ENCODE results near the gene CELA3A.
A peak's percentile ranks its signal among the peaks of the same experiment; 100 is the strongest.

Gene CELA3A

DNA sequence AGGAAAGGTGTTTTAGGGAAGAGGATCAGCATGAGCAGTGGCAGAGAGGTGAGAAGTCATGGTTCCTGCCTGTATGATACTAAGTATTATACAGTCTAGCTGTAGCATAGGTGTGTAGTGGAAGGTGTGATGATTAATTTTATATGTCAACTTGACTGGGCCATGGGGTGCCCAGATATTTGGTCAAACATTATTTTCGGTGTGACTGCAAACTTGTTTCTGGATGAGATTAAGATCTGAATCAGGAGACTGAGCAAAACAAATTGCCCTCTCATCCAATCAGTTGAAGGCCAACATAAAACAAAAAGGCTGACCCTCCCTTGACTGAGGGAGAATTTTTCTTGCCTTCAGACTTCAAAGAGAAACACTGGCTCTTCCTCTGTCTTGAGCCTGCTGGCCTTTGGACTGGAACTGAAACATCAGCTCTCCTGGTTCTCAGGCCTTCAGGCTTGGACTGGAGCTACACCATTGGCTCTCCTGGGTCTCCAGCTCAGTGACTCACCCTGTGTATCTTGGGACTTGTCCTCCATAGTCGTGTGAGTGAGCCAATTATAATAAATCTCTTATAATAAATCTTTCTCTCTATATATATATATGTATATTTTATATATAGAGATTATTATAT is 44.3 kb downstream of the CELA3A start:
- TF ChIP-seq, protein P1, sequence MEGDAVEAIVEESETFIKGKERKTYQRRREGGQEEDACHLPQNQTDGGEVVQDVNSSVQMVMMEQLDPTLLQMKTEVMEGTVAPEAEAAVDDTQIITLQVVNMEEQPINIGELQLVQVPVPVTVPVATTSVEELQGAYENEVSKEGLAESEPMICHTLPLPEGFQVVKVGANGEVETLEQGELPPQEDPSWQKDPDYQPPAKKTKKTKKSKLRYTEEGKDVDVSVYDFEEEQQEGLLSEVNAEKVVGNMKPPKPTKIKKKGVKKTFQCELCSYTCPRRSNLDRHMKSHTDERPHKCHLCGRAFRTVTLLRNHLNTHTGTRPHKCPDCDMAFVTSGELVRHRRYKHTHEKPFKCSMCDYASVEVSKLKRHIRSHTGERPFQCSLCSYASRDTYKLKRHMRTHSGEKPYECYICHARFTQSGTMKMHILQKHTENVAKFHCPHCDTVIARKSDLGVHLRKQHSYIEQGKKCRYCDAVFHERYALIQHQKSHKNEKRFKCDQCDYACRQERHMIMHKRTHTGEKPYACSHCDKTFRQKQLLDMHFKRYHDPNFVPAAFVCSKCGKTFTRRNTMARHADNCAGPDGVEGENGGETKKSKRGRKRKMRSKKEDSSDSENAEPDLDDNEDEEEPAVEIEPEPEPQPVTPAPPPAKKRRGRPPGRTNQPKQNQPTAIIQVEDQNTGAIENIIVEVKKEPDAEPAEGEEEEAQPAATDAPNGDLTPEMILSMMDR (IDR thresholded peaks at IDR 0.05; ENCODE audit: insufficient read depth, low read depth, low read length, missing control alignments), result no peak
- no peak overlapping the region for H3K4me3 ChIP-seq (ENCODE audit: low read length)
- DNase-seq (ENCODE audit: low read depth), result no peak

GRCh38 chr1:22048351-22049192 is 47.1 kb downstream of the CELA3A start:
- TF ChIP-seq, protein P1 (IDR thresholded peaks at IDR 0.05; ENCODE audit: insufficient read depth, low read depth, low read length, missing control alignments), result no peak
- H3K4me3 ChIP-seq (ENCODE audit: low read length), result no peak overlapping the region
- peak; percentile 86 for DNase-seq (ENCODE audit: low read depth)

GRCh38 chr1:22050330-22050729 is 48.9 kb downstream of the CELA3A start:
- no peak for DNase-seq (ENCODE audit: low read depth)
- no peak overlapping the region for H3K4me3 ChIP-seq (ENCODE audit: low read length)
- TF ChIP-seq, protein P1 (IDR thresholded peaks at IDR 0.05; ENCODE audit: insufficient read depth, low read depth, low read length, missing control alignments), result no peak

GRCh38 chr1:22051607-22052114 is 50.2 kb downstream of the CELA3A start:
- no peak overlapping the region for H3K4me3 ChIP-seq (ENCODE audit: low read length)
- TF ChIP-seq, protein P1 (IDR thresholded peaks at IDR 0.05; ENCODE audit: insufficient read depth, low read depth, low read length, missing control alignments), result no peak
- no peak for DNase-seq (ENCODE audit: low read depth)

- TF ChIP-seq, protein P1 (IDR thresholded peaks at IDR 0.05; ENCODE audit: insufficient read depth, low read depth, low read length, missing control alignments), result no peak
- peak within 1 kb of the TSS; percentile 94 for H3K4me3 ChIP-seq (ENCODE audit: low read length)
- peak; percentile 97 for DNase-seq (ENCODE audit: low read depth)
Measured at GRCh38 chr1:22052115-22053016, 50.9 kb downstream of the CELA3A start, which contains the start of gene CDC42. TSS of gene CDC42 (plus strand) at chr1:22052709. CDS start at chr1:22078479, 25,770 bp downstream.

DNA sequence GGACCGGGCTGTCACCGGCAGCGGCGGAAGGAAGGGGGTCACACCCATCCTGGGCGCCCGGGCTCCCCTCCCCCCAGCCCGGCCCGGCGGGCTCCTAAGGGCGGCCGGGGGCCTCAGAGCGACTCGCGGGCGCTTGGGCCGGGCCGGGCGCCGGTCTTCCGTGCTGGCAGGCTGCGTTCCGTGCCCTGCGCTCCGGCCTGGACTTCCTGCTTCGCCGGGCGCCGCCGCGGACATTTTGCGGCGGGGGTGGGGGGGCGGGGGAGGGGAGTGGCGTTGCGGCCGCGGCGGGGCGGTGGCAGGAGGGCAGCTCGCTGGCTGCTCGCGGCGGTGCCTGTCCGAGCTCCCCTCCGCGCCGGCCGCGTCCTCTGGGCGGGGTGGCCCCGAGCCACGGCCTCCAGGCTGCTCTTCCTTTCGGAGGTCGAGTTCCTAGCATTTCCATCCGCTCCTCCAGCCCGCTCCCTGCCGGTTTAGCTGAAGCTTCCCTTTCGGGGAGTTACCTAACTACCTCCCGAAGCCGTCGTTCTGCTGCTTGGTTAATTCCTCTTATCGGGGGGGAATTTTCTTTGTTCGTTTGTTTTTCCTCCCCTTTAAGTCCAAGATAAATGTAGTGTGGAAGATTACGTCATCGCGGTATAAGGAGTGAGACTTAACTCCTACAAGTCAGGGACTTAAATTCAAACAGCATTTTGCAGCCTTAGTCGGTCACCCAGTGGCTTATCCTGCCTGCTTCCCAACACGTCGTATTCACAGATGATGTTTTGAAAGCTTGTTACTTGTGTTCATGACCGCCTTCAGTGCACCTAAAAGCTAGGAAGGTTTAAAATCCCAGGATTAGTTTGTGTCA is 51.8 kb downstream of the CELA3A start:
- peak; percentile 74 for DNase-seq (ENCODE audit: low read depth)
- TF ChIP-seq, protein P1 (IDR thresholded peaks at IDR 0.05; ENCODE audit: insufficient read depth, low read depth, low read length, missing control alignments), result no peak
- peak overlapping the region; percentile 94 for H3K4me3 ChIP-seq (ENCODE audit: low read length)
